GM12891 (cell line): ENCODE data around the gene GRIN2A.

Experiments used
- POLR2A ChIP-seq: IDR thresholded peaks from 2 replicates; pipeline ENCODE4 v1.6.1; 2011; ENCODE audit warnings: low read depth, low read length, control low read depth
- POLR2AphosphoS5 ChIP-seq: IDR thresholded peaks from 2 replicates; pipeline ENCODE4 v1.6.1; 2011; ENCODE audit warnings: low read depth, low read length, control low read depth
- TAF1 ChIP-seq: IDR thresholded peaks from 2 replicates; pipeline ENCODE4 v1.6.1; 2011; ENCODE audit warnings: low read depth, low read length, control low read depth

- TF ChIP-seq TAF1 = no peak
- no peak for TF ChIP-seq POLR2A
- TF ChIP-seq POLR2AphosphoS5 = no peak
Measured at GRCh38 chr16:10145542-10146035, 36.6 kb downstream of the GRIN2A start.
